ENCODE data around the gene PRPS1L1. TPM values are rescaled to one million over a fixed set of nuclear protein-coding genes. Genes with fewer than 3 reads are reported as not detected.

PRPS1L1 gene
- total RNA-seq, 2 donors from 2014 or later = not detected

- H3K9me3 ChIP-seq (ENCODE audit: control insufficient read depth, low read length) = peaks cover 13% of the 10 kb centered on the region
- 87 to 100% methylated on average over 2 of the region's 2 CpGs for WGBS, 2 experiments (ENCODE audit: insufficient coverage in 1 of 2, insufficient read length in 1 of 2)
- Mint-ChIP-seq H3K4me1 (peaks cover 7% of the 10 kb centered on the region), H3K27me3 (ENCODE audit: insufficient read depth) (no peaks in the 10 kb centered on the region), H3K27ac (no peak overlapping the region), H3K36me3 (ENCODE audit: low read depth) (no peaks in the 10 kb centered on the region), H3K4me3 (no peak overlapping the region), H3K9me3 (peaks cover 15% of the 10 kb centered on the region)
- DNase-seq = no peak
- no peak overlapping the region for H3K27ac ChIP-seq (ENCODE audit: low read depth, low read length)
- H3K4me3 ChIP-seq (ENCODE audit: low read length) = no peak overlapping the region
- H3K36me3 ChIP-seq (ENCODE audit: control insufficient read depth, insufficient read depth, low read length) = no peaks in the 10 kb centered on the region
- peaks cover 3% of the 10 kb centered on the region for H3K4me1 ChIP-seq (ENCODE audit: control insufficient read depth, insufficient read depth, low read length)
- no peak for TF ChIP-seq CTCF (conservative IDR thresholded peaks at IDR 0.05)
- no peak overlapping the region for H3K9ac ChIP-seq (ENCODE audit: extremely low read depth, low read length, poor library complexity, severe bottlenecking)
- no peaks in the 10 kb centered on the region for H3K27me3 ChIP-seq (ENCODE audit: control insufficient read depth, insufficient read depth, low read length, poor library complexity, severe bottlenecking)
Observed at GRCh38 chr7:17998692-17999091, 29.0 kb downstream of the PRPS1L1 start.

DNA sequence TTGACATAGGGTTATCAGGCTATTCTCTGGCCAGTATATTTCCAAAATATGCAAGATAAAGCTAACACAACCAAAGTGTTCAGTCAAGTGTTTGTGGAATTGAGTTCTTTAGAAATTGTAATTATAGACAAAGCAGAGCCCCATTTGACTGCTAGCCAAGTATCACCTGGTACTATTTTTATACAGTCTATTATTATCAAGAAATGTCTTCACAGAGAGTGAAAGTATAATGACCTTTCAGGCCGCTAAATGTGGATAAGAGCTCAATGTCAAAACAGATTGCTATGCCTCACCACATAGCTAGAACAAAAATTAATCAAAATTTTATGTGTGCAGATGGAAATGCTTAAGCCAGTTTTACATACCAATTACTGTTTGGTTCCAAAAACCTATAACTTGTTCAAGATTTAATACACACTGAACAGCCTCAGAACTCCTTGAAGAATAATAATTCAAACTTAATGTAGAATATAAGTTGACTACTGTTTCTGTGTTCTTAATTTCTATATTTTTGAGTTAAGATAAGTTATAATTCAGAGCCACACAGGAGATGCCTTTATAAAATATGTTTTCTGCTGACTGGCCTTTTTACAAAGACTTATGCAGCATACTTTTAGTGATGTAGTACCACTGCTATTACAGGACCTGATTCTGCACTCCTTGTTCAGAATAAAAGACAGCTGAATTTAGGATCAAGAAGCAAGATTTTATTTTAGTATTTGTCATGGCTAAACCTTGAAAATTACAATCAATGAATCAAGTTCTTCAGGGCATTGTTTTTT lies 31.0 kb downstream of the PRPS1L1 start:
- H3K27me3 Mint-ChIP-seq (ENCODE audit: insufficient read depth) = no peaks in the 10 kb centered on the region
- no peak overlapping the region for H3K9ac ChIP-seq (ENCODE audit: extremely low read depth, low read length, poor library complexity, severe bottlenecking)
- no peaks in the 10 kb centered on the region for H3K36me3 Mint-ChIP-seq (ENCODE audit: low read depth)
- no peaks in the 10 kb centered on the region for H3K27me3 ChIP-seq (ENCODE audit: control insufficient read depth, insufficient read depth, low read length, poor library complexity, severe bottlenecking)
- no peak overlapping the region for H3K27ac Mint-ChIP-seq
- no peak overlapping the region for H3K27ac ChIP-seq (ENCODE audit: low read depth, low read length)
- no peak overlapping the region for H3K4me3 ChIP-seq (ENCODE audit: low read length)
- H3K9me3 ChIP-seq (ENCODE audit: control insufficient read depth, low read length) = peaks cover 13% of the 10 kb centered on the region
- DNase-seq = no peak
- H3K9me3 Mint-ChIP-seq = peaks cover 15% of the 10 kb centered on the region
- no peaks in the 10 kb centered on the region for H3K4me1 ChIP-seq (ENCODE audit: control insufficient read depth, insufficient read depth, low read length)
- TF ChIP-seq CTCF (conservative IDR thresholded peaks at IDR 0.05) = no peak
- H3K4me3 Mint-ChIP-seq = no peak overlapping the region
- peaks cover 6% of the 10 kb centered on the region for H3K4me1 Mint-ChIP-seq
- WGBS, 2 experiments (ENCODE audit: insufficient coverage in 1 of 2, insufficient read length in 1 of 2) = 100% methylated on average over 1 of the region's 1 CpG; no CpG with 5 or more reads in 1 of the 2 experiments
- H3K36me3 ChIP-seq (ENCODE audit: control insufficient read depth, insufficient read depth, low read length) = no peaks in the 10 kb centered on the region

DNA sequence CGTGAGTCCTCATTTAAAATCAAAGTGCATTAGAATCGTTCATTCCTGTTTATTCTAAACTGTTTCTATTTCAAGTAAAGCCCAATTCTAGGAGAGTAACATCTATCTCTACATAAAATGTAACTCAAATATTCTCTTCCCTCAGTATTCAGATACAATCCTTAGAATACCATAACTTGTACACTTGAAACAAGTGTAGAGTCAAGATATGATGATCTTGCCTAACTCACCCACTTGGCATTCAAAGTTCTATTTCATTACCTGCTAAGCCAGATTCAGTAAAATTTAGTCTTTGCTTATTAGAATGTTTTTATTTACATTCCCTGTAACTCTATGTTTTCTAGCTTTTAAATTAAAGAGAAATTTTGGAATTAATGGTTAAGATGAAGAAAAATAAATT lies 31.6 kb downstream of the PRPS1L1 start:
- Mint-ChIP-seq H3K4me1 (peaks cover 6% of the 10 kb centered on the region), H3K27ac (no peak overlapping the region), H3K4me3 (no peak overlapping the region), H3K36me3 (ENCODE audit: low read depth) (no peaks in the 10 kb centered on the region), H3K27me3 (ENCODE audit: insufficient read depth) (no peaks in the 10 kb centered on the region), H3K9me3 (peaks cover 15% of the 10 kb centered on the region)
- WGBS, 2 experiments (ENCODE audit: insufficient coverage in 1 of 2, insufficient read length in 1 of 2) = 80 to 90% methylated on average over 1 to 2 of the region's 2 CpGs
- DNase-seq = no peak
- H3K9me3 ChIP-seq (ENCODE audit: control insufficient read depth, low read length) = peaks cover 13% of the 10 kb centered on the region
- H3K4me1 ChIP-seq (ENCODE audit: control insufficient read depth, insufficient read depth, low read length) = no peaks in the 10 kb centered on the region
- no peak for TF ChIP-seq CTCF (conservative IDR thresholded peaks at IDR 0.05)
- H3K36me3 ChIP-seq (ENCODE audit: control insufficient read depth, insufficient read depth, low read length) = no peaks in the 10 kb centered on the region
- H3K4me3 ChIP-seq (ENCODE audit: low read length) = no peak overlapping the region
- no peaks in the 10 kb centered on the region for H3K27me3 ChIP-seq (ENCODE audit: control insufficient read depth, insufficient read depth, low read length, poor library complexity, severe bottlenecking)
- H3K9ac ChIP-seq (ENCODE audit: extremely low read depth, low read length, poor library complexity, severe bottlenecking) = no peak overlapping the region
- no peak overlapping the region for H3K27ac ChIP-seq (ENCODE audit: low read depth, low read length)
